Suppressor macrophage (primary cell): ENCODE results near the gene METTL22.

Experiments used
- DNase-seq, 4 experiments: peaks; one replicate each; pipeline ENCODE4 v3.0.0-alpha.2; 2020 to 2022

The METTL22 gene

GRCh38 chr16:8696880-8697279 lies 75.4 kb downstream of the METTL22 start:
- no peak for DNase-seq

- no peak for DNase-seq
Measured at GRCh38 chr16:8697965-8698364, 76.5 kb downstream of the METTL22 start.
